Measurements from ENCODE around the gene BSG. TPM values are rescaled to one million over a fixed set of nuclear protein-coding genes. Genes with fewer than 3 reads are reported as not detected.

The BSG gene
- total and polyA plus RNA-seq, 2 of the 4 experiments (the other 2 are of a cell fraction) = 130 to 698 TPM

- BruUV-seq (replicated peaks) = no TSS peak
- H3K36me3 ChIP-seq (ENCODE audit: control insufficient read depth, insufficient read depth, low read length) = peaks cover 16% of the 10 kb centered on the region; the same call in 1 of the 2 replicates
- H3K9ac ChIP-seq (ENCODE audit: low read depth, low read length) = no peak overlapping the region
- H4K91ac ChIP-seq (ENCODE audit: insufficient read depth, low read depth, low read length) = no peak overlapping the region
- H3K14ac ChIP-seq (replicated peaks; ENCODE audit: low read depth, low read length) = no peak overlapping the region
- intact Hi-C loops (cut with micrococcal nuclease) (no loop called here), in situ Hi-C loops (cut with MboI; ENCODE audit: low sequenced_read_pairs) (no loop called here), dilution Hi-C loops (cut with HindIII; ENCODE audit: low sequenced_read_pairs, unreplicated experiment) (no loop called here)
- no peak overlapping the region for H3K56ac ChIP-seq (ENCODE audit: extremely low read depth, insufficient read depth, low read length)
- no peak for DNase-seq
- peaks cover 7 to 34% of the 10 kb centered on the region in 2 experiments; a peak in 3 of 4 replicates for H3K79me1 ChIP-seq (ENCODE audit: low read depth in 1 of 2, low read length in 2 of 2)
- H2AK9ac ChIP-seq (replicated peaks; ENCODE audit: low read depth, low read length, poor library complexity) = no peak overlapping the region
- H3K23ac ChIP-seq (ENCODE audit: low read depth, low read length) = no peak overlapping the region
- no peak overlapping the region for H2AK5ac ChIP-seq (ENCODE audit: low read depth, low read length)
- no peak overlapping the region for H2BK5ac ChIP-seq (ENCODE audit: low read depth, low read length, poor library complexity, severe bottlenecking)
- no peak overlapping the region for H3K4me3 ChIP-seq (ENCODE audit: insufficient read depth, low read depth, low read length)
- H4K8ac ChIP-seq (ENCODE audit: low read depth in 2 of 2, low read length in 2 of 2) = no peak overlapping the region
- peaks cover 3% of the 10 kb centered on the region; the same call in 1 of the 2 replicates for H4K20me1 ChIP-seq (ENCODE audit: insufficient read depth, low read length)
- no peak overlapping the region for H2AFZ ChIP-seq (replicated peaks; ENCODE audit: low read length, poor library complexity)
- ChIA-PET CTCF (no interaction called here), POLR2A (ENCODE audit: unreplicated experiment) (no interaction called here)
- ATAC-seq (ENCODE audit: low read depth) = no peak
- no peak overlapping the region for H3K18ac ChIP-seq (ENCODE audit: low read depth, low read length)
- no peak overlapping the region for H4K5ac ChIP-seq (ENCODE audit: low read depth, low read length)
- H2BK120ac ChIP-seq (ENCODE audit: low read depth, low read length) = no peak overlapping the region
- no peaks in the 10 kb centered on the region; the same call in 1 of the 2 replicates for H3K9me1 ChIP-seq (ENCODE audit: insufficient read depth, low read length)
- H3K4me1 ChIP-seq (ENCODE audit: control insufficient read depth, insufficient read depth, low read length) = peaks cover 9% of the 10 kb centered on the region
- H3K9me3 ChIP-seq (ENCODE audit: control insufficient read depth, insufficient read depth, low read length) = no peaks in the 10 kb centered on the region
- 92% methylated on average over 19 of the region's 30 CpGs; no CpG with 5 or more reads in 1 of the 2 experiments for WGBS, 2 experiments (ENCODE audit: extremely low coverage in 2 of 2, insufficient read length in 1 of 2)
- H3K4me2 ChIP-seq (ENCODE audit: low read depth, low read length) = no peak overlapping the region
- TF ChIP-seq MXI1 (IDR thresholded peaks at IDR 0.05; ENCODE audit: borderline replicate concordance, low read depth, low read length) = no peak
- no peak for TF ChIP-seq NFE2L2 (IDR thresholded peaks at IDR 0.05; ENCODE audit: low read depth, low read length)
- TF ChIP-seq FOS (IDR thresholded peaks at IDR 0.05; ENCODE audit: low read depth, low read length) = no peak
- TF ChIP-seq RAD21 (IDR thresholded peaks at IDR 0.05; ENCODE audit: low read length) = no peak
- no peak for TF ChIP-seq USF2 (IDR thresholded peaks at IDR 0.05; ENCODE audit: low read depth, low read length)
- no peak for TF ChIP-seq BHLHE40 (IDR thresholded peaks at IDR 0.05; ENCODE audit: low read depth, low read length)
- no peak for TF ChIP-seq CTCF (conservative IDR thresholded peaks at IDR 0.05; ENCODE audit: low read depth, low read length)
- no peak for TF ChIP-seq ELK1 (IDR thresholded peaks at IDR 0.05; ENCODE audit: borderline replicate concordance, low read depth, low read length)
- no peak for TF ChIP-seq RCOR1 (IDR thresholded peaks at IDR 0.05; ENCODE audit: insufficient replicate concordance, low read length)
- no peak for TF ChIP-seq CHD1 (IDR thresholded peaks at IDR 0.05; ENCODE audit: low read depth, low read length)
- no peak for TF ChIP-seq MAZ (IDR thresholded peaks at IDR 0.05; ENCODE audit: borderline replicate concordance, low read depth, low read length)
- no peak for TF ChIP-seq POLR2A (IDR thresholded peaks at IDR 0.05; ENCODE audit: low read depth, low read length)
- no peak for TF ChIP-seq SMC3 (IDR thresholded peaks at IDR 0.05; ENCODE audit: low read depth, low read length)
- TF ChIP-seq MAFK (IDR thresholded peaks at IDR 0.05; ENCODE audit: low read depth, low read length) = no peak
- TF ChIP-seq RFX5 (IDR thresholded peaks at IDR 0.05; ENCODE audit: low read depth, low read length) = no peak
- TF ChIP-seq CEBPB (IDR thresholded peaks at IDR 0.05; ENCODE audit: low read depth, low read length) = no peak
- H2BK15ac ChIP-seq (ENCODE audit: low read depth, low read length) = no peak overlapping the region
- no peaks in the 10 kb centered on the region for H3K27me3 ChIP-seq (ENCODE audit: control insufficient read depth, insufficient read depth, low read length)
- no peak overlapping the region for H3K4ac ChIP-seq (ENCODE audit: low read depth, low read length)
- H2BK20ac ChIP-seq (ENCODE audit: low read depth, low read length) = no peak overlapping the region
- no peak overlapping the region for H3K27ac ChIP-seq (ENCODE audit: insufficient read depth, low read length)
Measured at GRCh38 chr19:629961-630714, 57.7 kb downstream of the BSG start.
